NCI-H2171 treated with DMSO at 0.1 percent for 48 hours (cell line): Measurements from ENCODE around the gene C10orf143.
"Not testable (repeated sequence)": the region's sequence is repeated elsewhere in the genome, so short reads cannot be mapped to it uniquely, and the experiment has no call there.

ENCODE experiments used
- DNase-seq: peaks from one replicate; lab custom pipeline; 2025; lab: John Stamatoyannopoulos, UW

The C10orf143 gene

GRCh38 chr10:130110246-130111112 lies at the start of gene C10orf143:
TSS of gene C10orf143 (minus strand) at chr10:130110830. CDS start at chr10:130110772, 58 bp downstream.
- DNase-seq, result peak; percentile 87

- DNase-seq, result no peak
These were observed 48.7 kb upstream of the C10orf143 start for GRCh38 chr10:130159192-130159794.

GRCh38 chr10:130146042-130146441 lies 35.4 kb upstream of the C10orf143 start:
- no peak for DNase-seq

- DNase-seq, result no peak
These were observed 31.2 kb upstream of the C10orf143 start for GRCh38 chr10:130141878-130142277.

GRCh38 chr10:130141460-130141859 lies 30.8 kb upstream of the C10orf143 start:
- DNase-seq, result no peak

- DNase-seq, result no peak
These were observed 30.4 kb upstream of the C10orf143 start for GRCh38 chr10:130141038-130141437.

GRCh38 chr10:130140425-130140824 lies 29.8 kb upstream of the C10orf143 start:
- no peak for DNase-seq

GRCh38 chr10:130138479-130138866 lies 27.8 kb upstream of the C10orf143 start:
- no peak for DNase-seq

GRCh38 chr10:130137659-130138478 lies 27.2 kb upstream of the C10orf143 start:
- DNase-seq, result no peak

GRCh38 chr10:130137090-130137448 lies 26.4 kb upstream of the C10orf143 start:
- no peak for DNase-seq

- peak; percentile 67 for DNase-seq
These were observed 25.8 kb upstream of the C10orf143 start, which contains the start of gene GLRX3 for GRCh38 chr10:130136226-130137089. TSS of gene GLRX3 (plus strand) at chr10:130136391. CDS start at chr10:130136421, 30 bp downstream.

- DNase-seq, result no peak
These were observed 25.1 kb upstream of the C10orf143 start for GRCh38 chr10:130135676-130136225.

- no peak for DNase-seq
These were observed 18.3 kb upstream of the C10orf143 start for GRCh38 chr10:130128922-130129321.

- no peak for DNase-seq
These were observed 17.6 kb upstream of the C10orf143 start for GRCh38 chr10:130128062-130128781.

- peak; percentile 60 for DNase-seq
These were observed 16.9 kb upstream of the C10orf143 start for GRCh38 chr10:130127364-130128061.

GRCh38 chr10:130121486-130122079 lies 11.0 kb upstream of the C10orf143 start:
- DNase-seq, result no peak

- DNase-seq, result not testable (repeated sequence)
These were observed 6.9 kb upstream of the C10orf143 start for GRCh38 chr10:130117535-130117934.

GRCh38 chr10:130116942-130117341 lies 6.3 kb upstream of the C10orf143 start:
- not testable (repeated sequence) for DNase-seq

- no peak for DNase-seq
These were observed 2.2 kb upstream of the C10orf143 start for GRCh38 chr10:130112821-130113220.

GRCh38 chr10:130111852-130112180 lies 1.2 kb upstream of the C10orf143 start:
- no peak for DNase-seq
